Common myeloid progenitor, CD34-positive (primary cell): ENCODE data around the gene SORCS3.
A peak's percentile ranks its signal among the peaks of the same experiment; 100 is the strongest.

ENCODE experiments used
- CTCF ChIA-PET: fragments of 350-600 bp; sonication (Branson Sonifier 250); formaldehyde crosslinking; loops from one replicate; lab custom pipeline; 2021; ENCODE audit warnings: antibody characterized with exemption; lab: Charles Lee
- POLR2A ChIA-PET: fragments of 350-600 bp; sonication (Branson Sonifier 250); formaldehyde crosslinking; loops from one replicate; lab custom pipeline; 2021; ENCODE audit warnings: antibody characterized with exemption; lab: Charles Lee
- DNase-seq, 3 donors: peaks; one replicate each; pipeline versions ENCODE4 v3.0.0 to v3.0.0-alpha.2; 2013
- H3K27ac ChIP-seq, 2 experiments: 1 replicate in 1 of 2; 2 replicates in 1 of 2; pipeline ENCODE4 v1.7.0; 2013; ENCODE audit warnings: inconsistent platforms in 2 of 2, low read length in 2 of 2, mild to moderate bottlenecking in 2 of 2, low read depth in 1 of 2, moderate library complexity in 1 of 2; ENCODE audit not compliant: severe bottlenecking in 2 of 2, insufficient read depth in 1 of 2, poor library complexity in 1 of 2
- H3K27me3 ChIP-seq, 5 experiments: replicated peaks in 2 of 5; 1 replicate in 3 of 5; 2 replicates in 2 of 5; pipeline versions ENCODE4 v1.6.1 to v1.7.0; 2013; ENCODE audit warnings: low read length in 4 of 5, mild to moderate bottlenecking in 2 of 5, moderate library complexity in 2 of 5, inconsistent platforms in 1 of 5; ENCODE audit not compliant: insufficient read depth in 5 of 5, control insufficient read depth in 4 of 5
- H3K36me3 ChIP-seq, 4 experiments: 1 replicate in 2 of 4; 2 replicates in 2 of 4; pipeline versions ENCODE4 v1.6.1 to v1.7.0; 2013; ENCODE audit warnings: low read length in 3 of 4, control low read depth in 1 of 4, mild to moderate bottlenecking in 1 of 4; ENCODE audit not compliant: control insufficient read depth in 4 of 4, insufficient read depth in 4 of 4
- H3K4me1 ChIP-seq, 4 experiments: 1 replicate in 3 of 4; 2 replicates in 1 of 4; pipeline versions ENCODE4 v1.6.1 to v1.7.1; 2013; ENCODE audit warnings: low read length in 3 of 4, mild to moderate bottlenecking in 3 of 4, control low read depth in 1 of 4, inconsistent platforms in 1 of 4, moderate library complexity in 1 of 4; ENCODE audit not compliant: control insufficient read depth in 4 of 4, insufficient read depth in 4 of 4; ENCODE audit errors: control extremely low read depth in 1 of 4
- H3K4me3 ChIP-seq, 7 experiments: 1 replicate in 4 of 7; 2 replicates in 3 of 7; pipeline versions ENCODE4 v1.5.1 to v1.7.0; 2013; ENCODE audit warnings: mild to moderate bottlenecking in 7 of 7, low read length in 6 of 7, moderate library complexity in 6 of 7, inconsistent platforms in 2 of 7, low read depth in 2 of 7, control low read depth in 1 of 7; ENCODE audit not compliant: insufficient read depth in 4 of 7, control insufficient read depth in 1 of 7; ENCODE audit errors: extremely low read depth in 1 of 7
- H3K9me3 ChIP-seq, 5 experiments: 1 replicate in 4 of 5; 2 replicates in 1 of 5; pipeline versions ENCODE4 v1.6.1 to v1.7.1; 2013; ENCODE audit warnings: low read length in 4 of 5, mild to moderate bottlenecking in 2 of 5, inconsistent platforms in 1 of 5, low read depth in 1 of 5, moderate library complexity in 1 of 5; ENCODE audit not compliant: control insufficient read depth in 4 of 5, insufficient read depth in 2 of 5; ENCODE audit errors: control extremely low read depth in 1 of 5
- WGBS: methylation state at CpG from one replicate; pipeline ENCODE4 v1.1.5; 2013; ENCODE audit not compliant: insufficient coverage; 5-methylcytosine and 5-hydroxymethylcytosine counted together

Gene SORCS3

GRCh38 chr10:104807581-104808310, 166.7 kb downstream of the SORCS3 start:
- DNase-seq = no peak
- no peaks in the 10 kb centered on the region for H3K27me3 ChIP-seq
- no peaks in the 10 kb centered on the region for H3K9me3 ChIP-seq
- H3K4me3 ChIP-seq = no peak overlapping the region
- H3K4me1 ChIP-seq = no peaks in the 10 kb centered on the region
- POLR2A ChIA-PET = no interaction called here
- 88% methylated on average over 3 of the region's 7 CpGs for WGBS
- CTCF ChIA-PET = no interaction called here
- H3K27ac ChIP-seq = no peak overlapping the region
- H3K36me3 ChIP-seq = no peaks in the 10 kb centered on the region

- no peaks in the 10 kb centered on the region for H3K4me1 ChIP-seq
- ChIA-PET CTCF (no interaction called here), POLR2A (no interaction called here)
- H3K4me3 ChIP-seq = no peak overlapping the region
- 81% methylated on average over 5 of the region's 6 CpGs for WGBS
- no peak overlapping the region for H3K27ac ChIP-seq
- DNase-seq = no peak
- no peaks in the 10 kb centered on the region for H3K27me3 ChIP-seq
- no peaks in the 10 kb centered on the region for H3K36me3 ChIP-seq
- H3K9me3 ChIP-seq = no peaks in the 10 kb centered on the region
Observed at GRCh38 chr10:104809288-104810090, 168.4 kb downstream of the SORCS3 start.

DNA sequence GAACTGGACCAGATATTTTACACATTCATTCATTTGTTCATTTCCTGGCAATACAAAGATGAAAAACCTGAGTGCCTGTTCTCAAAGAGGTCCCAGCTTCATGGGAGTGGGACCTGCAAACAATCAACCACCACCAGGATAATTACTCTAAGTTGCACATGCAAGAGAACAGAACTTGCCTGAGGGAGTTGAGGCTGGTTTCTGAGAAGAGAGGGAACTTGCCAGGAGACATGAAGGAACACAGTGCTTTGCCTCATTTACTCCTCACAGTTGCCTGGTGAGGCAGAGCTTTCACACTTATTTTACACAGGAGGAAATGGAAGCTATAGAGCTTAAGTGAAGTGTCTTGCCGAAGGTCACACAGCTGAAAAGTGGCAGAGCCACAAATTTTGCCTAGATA, 170.1 kb downstream of the SORCS3 start:
- H3K36me3 ChIP-seq = no peaks in the 10 kb centered on the region
- H3K9me3 ChIP-seq = no peaks in the 10 kb centered on the region
- H3K27me3 ChIP-seq = no peaks in the 10 kb centered on the region
- H3K4me3 ChIP-seq = no peak overlapping the region
- 75% methylated on average over 1 of the region's 1 CpG for WGBS
- no peak overlapping the region for H3K27ac ChIP-seq
- ChIA-PET POLR2A (no interaction called here), CTCF (no interaction called here)
- H3K4me1 ChIP-seq = no peaks in the 10 kb centered on the region
- DNase-seq = no peak

- WGBS = 50% methylated on average over 2 of the region's 2 CpGs
- H3K36me3 ChIP-seq = no peaks in the 10 kb centered on the region
- H3K4me1 ChIP-seq = no peaks in the 10 kb centered on the region
- peaks cover 0 to 2% (median 0%) of the 10 kb centered on the region in 5 experiments for H3K27me3 ChIP-seq
- ChIA-PET POLR2A (interaction anchor here (0.7 kb wide), 1 partner anchor 420 kb away, joined by 3 read pairs; no protein-coding TSS in a partner anchor), CTCF (no interaction called here)
- H3K27ac ChIP-seq = no peak overlapping the region
- no peaks in the 10 kb centered on the region for H3K9me3 ChIP-seq
- DNase-seq = no peak
- H3K4me3 ChIP-seq = no peak overlapping the region
Observed at GRCh38 chr10:104816501-104816900, 175.4 kb downstream of the SORCS3 start.

DNA sequence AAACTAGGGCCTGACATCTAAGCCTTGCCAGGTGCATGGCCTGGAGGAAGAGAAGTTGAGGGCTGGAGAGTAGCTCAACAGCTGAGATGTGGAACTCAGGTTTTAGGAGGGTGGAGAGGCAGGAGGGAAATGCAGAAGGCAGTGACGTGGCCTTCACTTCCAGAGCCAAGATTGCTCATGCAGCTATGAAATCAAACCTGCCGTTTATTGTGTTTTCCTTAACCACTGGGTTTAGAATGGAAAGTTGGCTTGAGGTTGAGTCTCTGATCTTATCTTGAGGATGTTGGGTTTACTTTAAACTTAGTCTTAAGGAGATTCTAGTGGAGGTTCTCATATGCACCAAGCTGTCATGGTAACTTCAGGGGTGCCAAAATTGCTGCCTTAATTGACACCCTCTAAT, 178.6 kb downstream of the SORCS3 start:
- CTCF ChIA-PET = no interaction called here
- POLR2A ChIA-PET = no interaction called here
- no peak overlapping the region for H3K27ac ChIP-seq
- H3K4me1 ChIP-seq = no peaks in the 10 kb centered on the region
- peaks cover 0 to 2% (median 0%) of the 10 kb centered on the region in 5 experiments for H3K27me3 ChIP-seq
- no peaks in the 10 kb centered on the region for H3K36me3 ChIP-seq
- WGBS = 100% methylated on average over 2 of the region's 2 CpGs
- no peak overlapping the region for H3K4me3 ChIP-seq
- DNase-seq = no peak
- H3K9me3 ChIP-seq = no peaks in the 10 kb centered on the region

GRCh38 chr10:104822088-104822487, 181.0 kb downstream of the SORCS3 start:
- CTCF ChIA-PET = no interaction called here
- Histone ChIP-seq H3K4me1 (no peaks in the 10 kb centered on the region), H3K27ac (no peak overlapping the region), H3K36me3 (no peaks in the 10 kb centered on the region), H3K27me3 (no peaks in the 10 kb centered on the region), H3K4me3 (no peak overlapping the region), H3K9me3 (no peaks in the 10 kb centered on the region)
- 80% methylated on average over 2 of the region's 3 CpGs for WGBS
- POLR2A ChIA-PET = no interaction called here
- DNase-seq = no peak

DNA sequence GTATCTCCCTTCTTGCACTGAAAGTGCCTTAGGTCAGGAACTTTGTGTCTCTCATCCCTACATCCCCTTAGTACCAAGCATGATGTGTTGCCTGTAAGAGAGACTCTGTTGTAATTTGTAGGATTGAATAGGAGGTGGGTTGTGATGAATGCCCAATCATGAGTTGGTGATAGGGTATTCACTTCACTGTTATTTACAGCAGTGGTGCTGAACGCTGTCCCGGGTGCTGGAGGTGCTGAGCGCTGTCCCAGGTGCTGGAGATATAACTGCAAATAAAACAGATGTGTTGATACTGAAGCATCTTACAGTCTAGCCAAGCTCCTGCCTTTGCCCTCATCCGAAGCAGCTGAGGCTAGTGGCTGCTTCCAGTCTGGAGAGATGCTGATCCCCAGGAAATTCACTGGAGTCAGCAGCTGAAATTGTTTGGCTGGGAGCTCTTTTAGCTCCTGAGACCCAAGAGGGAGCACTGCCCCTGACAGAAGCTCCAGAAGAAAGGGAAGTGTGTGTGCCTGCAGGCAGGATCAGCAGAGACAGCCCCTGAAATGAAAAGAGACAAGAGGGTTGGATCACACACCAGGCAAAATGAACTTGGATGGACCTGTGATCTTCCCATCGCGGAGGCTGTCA, 183.4 kb downstream of the SORCS3 start:
- ChIA-PET POLR2A (no interaction called here), CTCF (no interaction called here)
- peaks cover 0 to 3% (median 2%) of the 10 kb centered on the region in 5 experiments for H3K9me3 ChIP-seq
- no peaks in the 10 kb centered on the region for H3K27me3 ChIP-seq
- no peaks in the 10 kb centered on the region for H3K36me3 ChIP-seq
- 32% methylated on average over 6 of the region's 6 CpGs for WGBS
- no peak overlapping the region for H3K27ac ChIP-seq
- no peak overlapping the region for H3K4me3 ChIP-seq
- H3K4me1 ChIP-seq = no peaks in the 10 kb centered on the region
- DNase-seq = peak; percentile 38 to 60 (median 51)
